Hepatocyte (in vitro differentiated cells): ENCODE data around the gene CORT. TPM values are rescaled to one million over a fixed set of nuclear protein-coding genes. Genes with fewer than 3 reads are reported as not detected.
"Not testable (repeated sequence)": the region's sequence is repeated elsewhere in the genome, so short reads cannot be mapped to it uniquely, and the experiment has no call there.

ENCODE experiments used
- DNase-seq: peaks from one replicate; pipeline ENCODE4 v3.0.0-alpha.2; 2016; ENCODE audit warnings: low spot score
- H2AFZ ChIP-seq: fragments of 200-600 bp; sonication (generic); 2 replicates; pipeline ENCODE4 v1.6.0; 2016; ENCODE audit warnings: antibody characterized with exemption, mild to moderate bottlenecking
- H3K27ac ChIP-seq: fragments of 200-600 bp; sonication (generic); 2 replicates; pipeline ENCODE4 v1.5.1; 2016; ENCODE audit warnings: mild to moderate bottlenecking
- H3K27me3 ChIP-seq: fragments of 200-600 bp; sonication (generic); 2 replicates; pipeline ENCODE4 v1.6.1; 2016
- H3K36me3 ChIP-seq: fragments of 200-600 bp; sonication (generic); replicated peaks from 2 replicates; pipeline ENCODE4 v1.5.1; 2016; ENCODE audit warnings: low read depth; ENCODE audit not compliant: insufficient read depth
- H3K4me1 ChIP-seq: fragments of 200-600 bp; sonication (generic); 2 replicates; pipeline ENCODE4 v1.5.1; 2016; ENCODE audit warnings: mild to moderate bottlenecking, moderate library complexity; ENCODE audit not compliant: insufficient read depth
- H3K4me2 ChIP-seq: fragments of 200-600 bp; sonication (generic); 2 replicates; pipeline ENCODE4 v1.6.0; 2016
- H3K4me3 ChIP-seq: fragments of 200-600 bp; sonication (generic); 2 replicates; pipeline ENCODE4 v1.5.1; 2016; ENCODE audit warnings: mild to moderate bottlenecking
- H3K79me2 ChIP-seq: fragments of 200-600 bp; sonication (generic); 2 replicates; pipeline ENCODE4 v1.6.0; 2017; ENCODE audit warnings: mild to moderate bottlenecking
- H3K9me2 ChIP-seq: fragments of 200-600 bp; sonication (generic); replicated peaks from 2 replicates; pipeline ENCODE4 v1.6.0; 2017; ENCODE audit warnings: mild to moderate bottlenecking; ENCODE audit not compliant: insufficient read depth
- H3K9me3 ChIP-seq: fragments of 200-600 bp; sonication (generic); 2 replicates; pipeline ENCODE4 v1.5.1; 2016; ENCODE audit warnings: low read depth, mild to moderate bottlenecking
- H4K20me1 ChIP-seq: fragments of 200-600 bp; sonication (generic); 2 replicates; pipeline ENCODE4 v1.6.0; 2016; ENCODE audit warnings: mild to moderate bottlenecking; ENCODE audit not compliant: insufficient read depth, poor library complexity, severe bottlenecking
- CTCF ChIP-seq: fragments of 200-600 bp; sonication (generic); IDR thresholded peaks from 2 replicates; pipeline ENCODE4 v1.5.1; 2016; ENCODE audit warnings: antibody characterized with exemption, mild to moderate bottlenecking; ENCODE audit not compliant: poor library complexity
- EZH2 ChIP-seq: fragments of 200-600 bp; sonication (generic); IDR thresholded peaks from 2 replicates; pipeline ENCODE4 v1.6.1; 2016; ENCODE audit warnings: antibody characterized with exemption, mild to moderate bottlenecking, borderline replicate concordance
- EZH2phosphoT487 ChIP-seq: fragments of 200-600 bp; sonication (generic); IDR thresholded peaks from one replicate; pipeline ENCODE4 v1.6.1; 2018; ENCODE audit warnings: antibody characterized with exemption, mild to moderate bottlenecking, low read depth, moderate library complexity; ENCODE audit not compliant: unreplicated experiment, severe bottlenecking
- WGBS: methylation state at CpG from one replicate; pipeline ENCODE4 v1.1.6; 2016; ENCODE audit warnings: low lambda C conversion rate; ENCODE audit errors: missing lambda C conversion rate; 5-methylcytosine and 5-hydroxymethylcytosine counted together
- polyA plus RNA-seq: library from polyadenylated mRNA; unstranded; fragments of >200 nt; fragmentation: Nextera tagmentation; extraction: Ambion mirVana; gene quantifications from 2 replicates; pipeline ENCODE4 v1.2.1, GENCODE V29; 2016
- total RNA-seq: library from RNA; depleted of rRNA; stranded (reverse); fragments of >200 nt; gene quantifications from 2 replicates; pipeline ENCODE4 v1.2.3, GENCODE V29; 2014

The CORT gene
- total and polyA plus RNA-seq, 2 experiments from 2014 or later, result 0.13 to 0.27 TPM

DNA sequence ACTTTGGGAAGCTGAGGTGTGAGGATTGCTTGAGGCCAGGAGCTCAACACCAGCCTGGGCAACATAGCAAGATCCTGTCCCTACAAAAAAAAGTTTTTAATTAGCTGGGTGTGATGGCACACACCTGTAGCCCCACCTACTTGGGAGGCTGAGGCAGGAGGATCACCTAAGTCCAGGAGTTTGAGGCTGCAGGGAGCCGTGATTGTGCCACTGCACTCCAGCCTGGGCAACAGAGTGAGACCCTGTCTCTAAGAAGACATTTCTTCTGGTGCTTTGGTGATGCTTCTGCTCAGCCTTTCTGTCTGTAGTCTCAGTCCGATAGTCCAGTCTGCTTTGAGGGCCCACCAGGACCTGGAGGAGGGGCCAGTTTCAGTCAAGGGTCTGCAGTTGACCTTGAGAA lies 42.6 kb upstream of the CORT start:
- H3K4me1 ChIP-seq, result no peaks in the 10 kb centered on the region

DNA sequence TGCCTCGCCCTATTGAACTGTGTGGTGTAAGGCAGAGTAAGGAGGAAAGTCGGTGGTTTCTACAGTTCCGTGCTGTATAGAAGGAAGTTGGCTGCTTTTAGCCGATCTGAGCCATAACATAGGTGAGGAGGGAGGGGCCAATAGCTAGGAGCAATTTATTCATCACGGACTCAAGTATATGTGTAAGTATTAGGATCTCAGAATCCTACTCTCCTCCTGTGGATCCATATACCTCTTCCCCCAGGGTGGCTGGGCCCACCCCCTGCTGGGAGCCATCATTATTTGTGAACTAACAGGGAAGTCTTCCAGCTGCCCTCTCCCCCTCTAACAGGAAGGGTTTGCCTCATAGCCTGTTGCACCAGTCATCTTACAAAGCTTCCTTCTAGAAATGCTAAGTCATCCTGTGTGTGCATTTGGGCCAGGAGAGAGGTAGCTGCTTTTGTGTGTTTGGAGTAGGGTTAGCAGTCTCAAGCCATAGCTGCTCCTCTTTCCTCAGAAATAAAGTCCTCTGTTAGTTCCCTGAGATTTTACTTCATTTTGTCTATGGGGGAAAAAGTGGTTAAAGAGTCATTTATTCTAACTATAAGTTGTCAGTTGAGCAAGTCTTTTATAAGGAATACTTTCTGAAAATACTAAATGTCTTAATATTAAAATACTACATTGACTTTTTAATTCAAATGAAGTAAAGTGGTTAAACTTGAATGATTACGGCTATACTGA lies 34.5 kb upstream of the CORT start:
- no peaks in the 10 kb centered on the region for H3K36me3 ChIP-seq
- no peak overlapping the region for H3K27ac ChIP-seq
- 92% methylated on average over 6 of the region's 6 CpGs for WGBS
- H4K20me1 ChIP-seq, result no peaks in the 10 kb centered on the region
- no peak for TF ChIP-seq CTCF
- TF ChIP-seq EZH2phosphoT487, result no peak
- no peak for TF ChIP-seq EZH2
- H3K4me3 ChIP-seq, result no peak overlapping the region
- H3K4me2 ChIP-seq, result no peak overlapping the region
- no peak for DNase-seq
- H3K4me1 ChIP-seq, result no peaks in the 10 kb centered on the region
- H3K79me2 ChIP-seq, result no peaks in the 10 kb centered on the region
- H3K27me3 ChIP-seq, result no peaks in the 10 kb centered on the region
- no peak overlapping the region for H2AFZ ChIP-seq
- H3K9me2 ChIP-seq, result no peaks in the 10 kb centered on the region
- no peaks in the 10 kb centered on the region for H3K9me3 ChIP-seq

More for the DNA sequence above, 42.6 kb upstream of the CORT start:
- H3K4me2 ChIP-seq, result no peak overlapping the region
- no peak for DNase-seq
- no peak overlapping the region for H3K4me3 ChIP-seq
- no peak overlapping the region for H3K27ac ChIP-seq
- no peaks in the 10 kb centered on the region for H3K36me3 ChIP-seq
- 97% methylated on average over 2 of the region's 2 CpGs for WGBS
- H2AFZ ChIP-seq, result no peak overlapping the region
- peaks cover 9% of the 10 kb centered on the region for H3K79me2 ChIP-seq
- H3K9me2 ChIP-seq, result no peaks in the 10 kb centered on the region
- H3K9me3 ChIP-seq, result no peaks in the 10 kb centered on the region
- H4K20me1 ChIP-seq, result no peaks in the 10 kb centered on the region
- no peaks in the 10 kb centered on the region for H3K27me3 ChIP-seq
- no peak for TF ChIP-seq CTCF
- TF ChIP-seq EZH2, result no peak
- TF ChIP-seq EZH2phosphoT487, result no peak

- not testable (repeated sequence) for H3K36me3 ChIP-seq
Measured at GRCh38 chr1:10415967-10416366, 33.9 kb upstream of the CORT start.

DNA sequence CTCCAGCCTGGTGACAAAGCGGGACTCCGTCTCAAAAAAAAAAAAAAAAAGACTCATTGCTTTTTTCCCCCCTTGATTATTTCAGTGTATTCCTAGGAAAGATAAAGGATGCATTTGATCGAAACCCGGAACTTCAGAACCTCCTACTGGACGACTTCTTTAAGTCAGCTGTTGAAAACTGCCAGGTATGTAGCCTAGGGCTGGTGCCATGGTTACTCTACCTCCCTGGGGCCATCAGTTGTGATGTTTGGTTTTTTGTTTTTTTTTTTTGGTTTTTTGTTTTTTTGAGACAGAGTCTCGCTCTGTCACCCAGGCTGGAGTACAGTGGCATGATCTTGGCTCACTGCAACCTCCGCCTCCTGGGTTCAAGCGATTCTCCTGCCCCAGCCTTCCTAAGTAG lies 31.1 kb upstream of the CORT start:
- DNase-seq, H3K36me3 ChIP-seq, H3K9me2 ChIP-seq, H3K4me3 ChIP-seq, H3K27me3 ChIP-seq, H2AFZ ChIP-seq, H3K4me1 ChIP-seq, H3K79me2 ChIP-seq, H3K9me3 ChIP-seq, H3K4me2 ChIP-seq, H4K20me1 ChIP-seq, H3K27ac ChIP-seq: not testable (repeated sequence)
- 96% methylated on average over 8 of the region's 8 CpGs for WGBS

More at GRCh38 chr1:10415967-10416366, 33.9 kb upstream of the CORT start:
- not testable (repeated sequence) for H3K9me2 ChIP-seq, H3K9me3 ChIP-seq, H3K79me2 ChIP-seq, H2AFZ ChIP-seq, H3K27ac ChIP-seq, H3K27me3 ChIP-seq, H4K20me1 ChIP-seq, H3K4me2 ChIP-seq, DNase-seq, H3K4me1 ChIP-seq, H3K4me3 ChIP-seq
- WGBS, result 96% methylated on average over 1 of the region's 1 CpG
